Mucosa of rectum (tissue), 2 donors: ENCODE results near the gene TDRD10.

Source experiments
- H3K27ac ChIP-seq, 2 donors: one replicate each; pipeline ENCODE4 v1.7.0; 2013; ENCODE audit warnings: inconsistent platforms in 2 of 2, low read depth in 2 of 2, low read length in 2 of 2
- H3K27me3 ChIP-seq, 2 donors: one replicate each; pipeline ENCODE4 v1.7.0; 2013; ENCODE audit warnings: low read length in 2 of 2; ENCODE audit not compliant: control insufficient read depth in 2 of 2, insufficient read depth in 2 of 2
- H3K36me3 ChIP-seq, 2 donors: one replicate each; pipeline ENCODE4 v1.7.0; 2013; ENCODE audit warnings: low read length in 2 of 2; ENCODE audit not compliant: control insufficient read depth in 2 of 2, insufficient read depth in 2 of 2
- H3K4me1 ChIP-seq, 2 donors: one replicate each; pipeline ENCODE4 v1.7.0; 2013; ENCODE audit warnings: low read length in 2 of 2, mild to moderate bottlenecking in 1 of 2; ENCODE audit not compliant: control insufficient read depth in 2 of 2, insufficient read depth in 2 of 2
- H3K4me3 ChIP-seq, 2 donors: one replicate each; pipeline ENCODE4 v1.7.0; 2013; ENCODE audit warnings: low read length in 2 of 2
- H3K9ac ChIP-seq, 2 donors: one replicate each; pipeline ENCODE4 v1.7.0; 2013; ENCODE audit warnings: low read length in 2 of 2, low read depth in 1 of 2, mild to moderate bottlenecking in 1 of 2
- H3K9me3 ChIP-seq, 2 donors: one replicate each; pipeline ENCODE4 v1.7.0; 2013; ENCODE audit warnings: low read length in 2 of 2; ENCODE audit not compliant: control insufficient read depth in 2 of 2
- donor health status: healthy.
- donor health status: Normal muscosa, but diverticular disease.

Gene TDRD10

DNA sequence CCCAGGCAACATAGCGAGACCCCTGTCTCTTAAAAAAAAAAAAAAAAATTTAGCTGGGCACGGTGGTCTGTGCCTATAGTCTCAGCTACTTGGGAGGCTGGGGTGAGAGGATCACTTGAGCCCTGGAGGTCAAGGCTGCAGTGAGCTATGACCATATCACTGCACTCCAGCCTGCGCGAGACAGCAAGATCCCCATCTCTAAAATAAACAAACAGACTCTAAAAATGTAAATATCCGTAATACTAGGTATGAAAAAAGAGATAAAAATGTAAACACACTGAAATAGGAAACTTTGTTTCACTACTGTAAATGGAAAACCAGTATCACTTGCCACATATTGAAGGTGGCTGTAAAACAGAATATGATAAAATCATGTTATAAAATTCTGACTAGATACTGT, 88.7 kb downstream of the TDRD10 start:
- Histone ChIP-seq H3K9ac (no peak overlapping the region), H3K27ac (no peak overlapping the region), H3K4me1 (no peaks in the 10 kb centered on the region), H3K27me3 (no peaks in the 10 kb centered on the region), H3K4me3 (no peak overlapping the region), H3K9me3 (no peaks in the 10 kb centered on the region), H3K36me3 (peaks cover 86 to 91% of the 10 kb centered on the region in 2 donors)

DNA sequence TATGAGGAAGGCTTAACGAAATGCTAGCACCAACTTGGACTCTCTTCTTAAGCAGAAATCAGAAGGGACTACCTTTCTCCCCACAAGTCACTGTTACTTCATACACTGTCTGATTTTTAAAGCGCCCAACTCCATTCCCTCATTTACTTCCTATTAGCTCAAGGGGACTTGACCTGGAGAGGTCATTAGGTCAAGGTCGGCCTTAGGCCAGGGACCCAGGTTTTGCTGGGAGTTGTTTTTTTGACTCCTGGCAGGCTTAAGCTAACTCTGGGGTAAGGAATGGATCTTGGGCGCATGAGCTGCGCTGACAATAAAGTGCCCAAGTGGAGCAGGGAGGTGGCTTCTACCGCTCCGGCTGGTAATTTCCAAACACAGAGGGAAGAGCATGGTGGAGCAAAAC, 89.2 kb downstream of the TDRD10 start:
- H3K9me3 ChIP-seq: no peaks in the 10 kb centered on the region
- no peak overlapping the region for H3K27ac ChIP-seq
- H3K36me3 ChIP-seq: peaks cover 85 to 91% of the 10 kb centered on the region in 2 donors
- no peaks in the 10 kb centered on the region for H3K4me1 ChIP-seq
- H3K4me3 ChIP-seq: no peak overlapping the region
- H3K9ac ChIP-seq: no peak overlapping the region
- no peaks in the 10 kb centered on the region for H3K27me3 ChIP-seq

DNA sequence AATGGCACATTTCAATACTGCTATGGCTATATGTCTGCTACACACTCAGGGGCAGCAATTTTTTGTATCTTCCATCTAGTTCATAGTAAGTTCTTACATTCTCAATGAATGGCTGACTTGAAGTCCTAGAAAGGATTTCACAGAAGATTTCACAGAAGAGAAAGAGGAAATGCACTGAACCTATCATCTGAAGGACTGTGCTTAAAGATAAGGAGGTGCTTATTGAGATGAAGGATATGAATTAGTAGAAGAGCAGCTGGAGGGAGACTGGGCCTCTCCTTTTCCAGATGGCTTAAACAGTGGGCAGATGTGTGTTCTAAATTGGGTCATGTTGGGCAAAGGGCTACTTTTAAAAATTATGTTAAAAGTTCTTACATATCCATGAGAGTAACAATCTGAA, 91.4 kb downstream of the TDRD10 start:
- Histone ChIP-seq H3K36me3 (peaks cover 85 to 91% of the 10 kb centered on the region in 2 donors), H3K4me1 (no peaks in the 10 kb centered on the region), H3K4me3 (no peak overlapping the region), H3K9ac (no peak overlapping the region), H3K27me3 (no peaks in the 10 kb centered on the region), H3K9me3 (no peaks in the 10 kb centered on the region), H3K27ac (no peak overlapping the region)

DNA sequence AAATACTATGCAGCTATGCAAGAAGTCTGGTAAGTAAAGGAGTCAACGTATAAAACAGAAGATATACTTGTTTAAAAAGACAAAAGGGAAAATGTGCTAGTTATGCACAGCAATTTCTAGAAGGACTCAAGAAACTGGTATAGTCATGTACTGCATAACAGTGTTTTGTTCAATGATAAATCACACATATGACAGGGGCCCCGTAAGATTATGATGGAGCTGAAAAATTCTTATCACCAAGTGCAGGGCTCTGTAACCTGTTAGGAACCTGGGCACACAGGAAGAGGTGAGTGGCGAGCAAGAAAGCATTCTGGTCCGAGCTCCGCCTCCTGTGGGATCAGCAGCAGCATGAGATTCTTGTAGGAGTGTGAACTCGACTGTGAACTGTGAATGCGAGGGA, 92.8 kb downstream of the TDRD10 start:
- Histone ChIP-seq H3K36me3 (peaks cover 83 to 91% of the 10 kb centered on the region in 2 donors), H3K27me3 (no peaks in the 10 kb centered on the region), H3K4me1 (no peaks in the 10 kb centered on the region), H3K4me3 (no peak overlapping the region), H3K9ac (no peak overlapping the region), H3K27ac (no peak overlapping the region), H3K9me3 (no peaks in the 10 kb centered on the region)

DNA sequence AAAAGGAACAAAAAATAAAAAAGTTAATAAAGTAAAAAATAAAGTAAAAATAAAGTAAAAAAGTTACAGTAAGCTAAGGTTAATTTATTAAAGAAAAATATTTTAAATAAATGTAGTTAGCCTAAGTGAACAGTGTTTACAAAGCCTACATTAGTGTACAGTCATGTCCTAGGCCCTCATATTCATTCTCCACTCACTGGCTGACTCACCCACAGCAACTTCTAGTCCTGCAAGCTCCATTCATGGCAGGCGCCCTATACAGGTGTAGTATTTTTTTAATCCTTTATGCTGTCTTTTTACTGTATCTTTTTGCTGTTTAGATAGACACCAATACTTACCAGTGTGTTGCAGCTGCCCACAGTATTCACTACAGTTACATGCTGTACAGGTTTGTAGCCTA, 93.6 kb downstream of the TDRD10 start:
- Histone ChIP-seq H3K27ac (no peak overlapping the region), H3K27me3 (no peaks in the 10 kb centered on the region), H3K9ac (no peak overlapping the region), H3K36me3 (peaks cover 79 to 87% of the 10 kb centered on the region in 2 donors), H3K4me1 (no peaks in the 10 kb centered on the region), H3K9me3 (no peaks in the 10 kb centered on the region), H3K4me3 (no peak overlapping the region)
